ENCODE measurements around the gene SCN5A.

GRCh38 chr3:38567498-38567897 is 82.0 kb downstream of the SCN5A start:
- TF ChIP-seq, protein P1, sequence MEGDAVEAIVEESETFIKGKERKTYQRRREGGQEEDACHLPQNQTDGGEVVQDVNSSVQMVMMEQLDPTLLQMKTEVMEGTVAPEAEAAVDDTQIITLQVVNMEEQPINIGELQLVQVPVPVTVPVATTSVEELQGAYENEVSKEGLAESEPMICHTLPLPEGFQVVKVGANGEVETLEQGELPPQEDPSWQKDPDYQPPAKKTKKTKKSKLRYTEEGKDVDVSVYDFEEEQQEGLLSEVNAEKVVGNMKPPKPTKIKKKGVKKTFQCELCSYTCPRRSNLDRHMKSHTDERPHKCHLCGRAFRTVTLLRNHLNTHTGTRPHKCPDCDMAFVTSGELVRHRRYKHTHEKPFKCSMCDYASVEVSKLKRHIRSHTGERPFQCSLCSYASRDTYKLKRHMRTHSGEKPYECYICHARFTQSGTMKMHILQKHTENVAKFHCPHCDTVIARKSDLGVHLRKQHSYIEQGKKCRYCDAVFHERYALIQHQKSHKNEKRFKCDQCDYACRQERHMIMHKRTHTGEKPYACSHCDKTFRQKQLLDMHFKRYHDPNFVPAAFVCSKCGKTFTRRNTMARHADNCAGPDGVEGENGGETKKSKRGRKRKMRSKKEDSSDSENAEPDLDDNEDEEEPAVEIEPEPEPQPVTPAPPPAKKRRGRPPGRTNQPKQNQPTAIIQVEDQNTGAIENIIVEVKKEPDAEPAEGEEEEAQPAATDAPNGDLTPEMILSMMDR (IDR thresholded peaks at IDR 0.05), result no peak
- no peak for TF ChIP-seq POLR2A (IDR thresholded peaks at IDR 0.05)
